ENCODE results near the gene APOBEC3C.
A peak's percentile ranks its signal among the peaks of the same experiment; 100 is the strongest.
"Not testable (repeated sequence)": the region's sequence is repeated elsewhere in the genome, so short reads cannot be mapped to it uniquely, and the experiment has no call there.

APOBEC3C gene

DNA sequence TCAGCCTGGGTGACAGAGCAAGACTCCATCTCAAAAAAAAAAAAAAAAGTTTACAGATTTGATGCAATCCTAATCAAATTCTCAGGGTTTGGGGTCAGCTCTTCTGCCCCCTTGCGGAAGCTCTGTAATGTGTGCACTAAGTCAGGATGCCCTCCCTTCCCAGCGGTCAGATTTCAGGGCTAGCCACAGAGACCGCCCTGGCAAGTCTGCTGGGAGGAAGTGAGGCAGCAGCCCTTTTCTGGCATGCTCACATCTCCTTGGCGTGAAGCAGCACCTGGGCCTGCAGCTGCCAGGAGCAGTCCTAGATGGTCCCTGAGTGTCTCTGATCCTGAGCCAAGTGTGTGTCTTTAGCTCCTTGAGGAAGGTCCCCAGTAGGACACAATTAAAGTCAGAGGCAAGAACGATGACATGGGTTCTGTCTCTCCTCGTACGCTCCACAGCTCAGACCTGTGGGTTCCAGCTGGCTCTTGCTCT, 10.9 kb upstream of the APOBEC3C start:
- ATAC-seq (peak; percentile 99), DNase-seq (peak; percentile 74 to 87)
- peaks cover 1 to 2% of the 10 kb centered on the region in 2 donors for H3K9me3 Mint-ChIP-seq
- H3K4me3 Mint-ChIP-seq: peak overlapping the region in 1 of 2 donors; percentile 27
- H3K27me3 Mint-ChIP-seq: peaks cover 8% of the 10 kb centered on the region
- H3K27ac Mint-ChIP-seq: peak overlapping the region in 1 of 2 donors; percentile 27
- peaks cover 11% of the 10 kb centered on the region for H3K4me1 Mint-ChIP-seq

DNA sequence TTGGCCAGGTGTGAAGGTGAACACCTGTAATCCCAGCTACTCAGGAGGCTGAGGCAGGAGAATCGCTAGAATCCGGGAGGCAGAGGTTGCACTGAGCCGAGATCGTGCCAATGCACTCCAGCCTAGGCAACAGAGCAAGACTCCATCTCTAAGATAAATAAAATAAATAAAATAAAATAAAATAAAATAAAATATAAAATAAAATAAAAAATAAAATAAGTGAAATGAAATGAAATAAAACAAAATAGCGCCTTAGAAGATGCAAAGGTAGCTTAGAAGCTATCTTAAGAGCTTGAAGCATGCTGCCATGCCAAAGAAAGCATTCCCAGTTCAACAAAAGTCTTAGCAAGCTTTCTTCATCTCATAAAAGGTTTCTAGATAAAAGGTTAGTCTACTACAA, 6.9 kb upstream of the APOBEC3C start:
- H3K27me3 Mint-ChIP-seq: no peaks in the 10 kb centered on the region
- no peaks in the 10 kb centered on the region for H3K9me3 Mint-ChIP-seq
- DNase-seq: no peak
- ATAC-seq: no peak
- no peak overlapping the region for H3K4me3 Mint-ChIP-seq
- peaks cover 11% of the 10 kb centered on the region for H3K4me1 Mint-ChIP-seq
- no peak overlapping the region for H3K27ac Mint-ChIP-seq

DNA sequence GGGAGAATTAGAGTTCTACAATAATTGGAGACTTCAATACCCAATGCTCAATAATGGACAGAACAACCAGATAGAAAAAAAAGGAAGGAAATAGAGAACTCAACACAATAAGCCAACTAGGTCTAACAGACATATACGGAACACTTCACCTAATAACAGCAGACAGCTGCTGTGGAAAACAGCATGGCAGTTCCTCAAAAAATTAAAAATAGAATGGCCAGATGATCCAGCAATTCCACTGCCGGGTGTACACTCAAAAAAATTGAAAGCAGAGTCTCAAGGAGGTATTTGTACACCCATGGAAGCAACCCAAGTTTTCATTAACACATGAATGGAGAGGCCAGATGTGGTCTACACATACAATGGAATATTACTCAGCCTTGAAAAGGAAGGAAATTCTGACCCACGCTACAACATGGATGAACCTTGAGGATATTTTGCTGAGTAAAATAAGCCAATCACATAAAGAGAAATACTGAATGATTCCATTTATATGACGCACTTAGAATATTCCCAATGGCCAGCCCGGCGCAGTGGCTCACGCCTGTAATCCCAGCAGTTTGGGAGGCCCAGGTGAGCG, 5.7 kb upstream of the APOBEC3C start:
- H3K9me3 Mint-ChIP-seq, H3K4me3 Mint-ChIP-seq, H3K27me3 Mint-ChIP-seq, DNase-seq, ATAC-seq: not testable (repeated sequence)
- H3K27ac Mint-ChIP-seq: peak overlapping the region; percentile 52 to 63
- peaks cover 12% of the 10 kb centered on the region for H3K4me1 Mint-ChIP-seq

DNA sequence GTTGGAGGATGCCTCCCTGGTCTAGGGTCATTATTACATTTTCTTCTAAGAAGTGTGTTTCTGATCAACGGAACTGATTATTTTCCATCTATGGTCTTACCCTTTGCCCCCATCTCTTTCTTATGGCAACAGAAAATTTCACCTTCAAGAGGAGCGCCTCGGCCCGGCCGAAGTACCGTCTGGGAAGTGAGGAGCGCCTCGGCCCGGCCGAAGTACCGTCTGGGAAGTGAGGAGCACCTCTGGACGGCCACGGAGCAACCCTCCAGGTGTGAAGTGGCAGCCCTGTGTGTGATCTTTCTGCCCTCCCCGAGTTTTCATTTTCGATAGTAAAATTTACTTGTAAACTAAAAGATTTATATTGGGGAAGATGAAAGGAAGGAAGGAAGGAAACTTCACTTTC, 3.1 kb upstream of the APOBEC3C start:
- DNase-seq: no peak
- Mint-ChIP-seq H3K4me3 (no peak overlapping the region), H3K27ac (no peak overlapping the region), H3K9me3 (no peaks in the 10 kb centered on the region), H3K4me1 (peaks cover 26% of the 10 kb centered on the region), H3K27me3 (no peaks in the 10 kb centered on the region)
- ATAC-seq: no peak

DNA sequence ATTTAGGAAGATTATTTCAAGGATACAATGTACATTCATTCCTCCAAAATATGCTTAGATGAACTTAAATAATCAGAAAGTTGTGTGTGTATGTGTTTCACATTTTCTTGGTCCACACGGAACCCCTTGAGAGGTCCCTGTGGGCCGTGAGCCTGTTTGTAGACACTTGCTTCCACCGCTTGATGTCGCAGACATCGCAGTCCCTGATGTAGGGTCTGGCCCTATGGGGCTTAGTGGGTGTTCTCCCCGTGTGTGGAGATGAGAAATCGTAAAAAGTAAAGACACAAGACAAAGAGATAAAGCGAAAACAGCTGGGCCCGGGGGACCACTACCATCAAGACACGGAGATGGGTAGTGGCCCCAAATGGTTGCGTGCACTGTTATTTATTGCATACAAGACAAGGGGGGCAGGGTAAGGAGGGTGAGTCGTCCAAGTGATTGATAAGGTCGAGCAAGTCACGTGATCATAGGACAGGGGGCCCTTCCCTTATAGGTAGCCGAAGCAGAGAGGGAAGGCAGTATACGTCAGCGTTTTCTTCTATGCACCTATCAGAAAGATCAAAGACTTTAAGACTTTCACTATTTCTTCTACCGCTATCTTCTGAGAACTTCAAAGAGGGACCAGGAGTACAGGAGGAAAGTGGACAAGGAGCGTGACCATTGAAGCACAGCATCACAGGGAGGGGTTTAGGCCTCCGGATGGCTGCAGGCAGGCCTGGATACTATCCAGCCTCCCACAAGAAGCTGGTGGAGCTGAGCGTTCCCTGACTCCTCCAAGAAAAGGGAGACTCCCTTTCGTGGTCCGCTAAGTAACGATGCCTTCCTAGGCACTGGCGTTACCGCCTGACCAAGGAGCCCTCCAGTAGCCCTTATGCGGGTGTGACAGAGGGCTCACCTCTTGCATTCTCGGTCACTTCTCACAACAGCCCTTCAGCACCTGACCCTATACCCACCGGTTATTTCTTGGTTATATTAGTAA, 1.2 kb upstream of the APOBEC3C start:
- Mint-ChIP-seq H3K27ac (no peak overlapping the region), H3K27me3 (no peaks in the 10 kb centered on the region)

DNA sequence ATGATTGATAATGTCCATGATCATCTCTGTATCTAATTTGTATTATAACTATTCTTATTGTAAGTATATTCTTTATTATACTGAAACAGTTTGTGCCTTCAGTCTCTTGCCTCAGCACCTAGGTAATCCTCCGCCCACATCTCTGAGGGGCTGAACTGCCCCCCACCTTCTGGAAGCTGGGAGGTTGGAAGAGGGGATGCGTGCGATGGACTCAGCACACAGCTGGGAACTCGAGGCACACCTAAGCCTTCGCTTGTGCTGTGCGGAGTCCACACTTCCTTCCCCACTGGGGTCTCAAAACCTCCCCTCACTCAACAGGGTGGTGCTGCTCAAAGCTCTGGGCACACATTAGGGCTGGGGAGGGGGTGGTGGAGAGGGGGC, 506 bp upstream of the APOBEC3C start:
- H3K27ac Mint-ChIP-seq: peak overlapping the region; percentile 93 to 97
- not testable (repeated sequence) for H3K9me3 Mint-ChIP-seq, DNase-seq, ATAC-seq, H3K27me3 Mint-ChIP-seq
- peaks cover 48% of the 10 kb centered on the region for H3K4me1 Mint-ChIP-seq
- H3K4me3 Mint-ChIP-seq: peak overlapping the region; percentile 99

More for the DNA sequence above, 1.2 kb upstream of the APOBEC3C start:
- no peaks in the 10 kb centered on the region for H3K9me3 Mint-ChIP-seq
- peak overlapping the region in 1 of 2 donors; percentile 61 for H3K4me3 Mint-ChIP-seq
- no peak for DNase-seq
- no peak for ATAC-seq
- peaks cover 42% of the 10 kb centered on the region for H3K4me1 Mint-ChIP-seq

DNA sequence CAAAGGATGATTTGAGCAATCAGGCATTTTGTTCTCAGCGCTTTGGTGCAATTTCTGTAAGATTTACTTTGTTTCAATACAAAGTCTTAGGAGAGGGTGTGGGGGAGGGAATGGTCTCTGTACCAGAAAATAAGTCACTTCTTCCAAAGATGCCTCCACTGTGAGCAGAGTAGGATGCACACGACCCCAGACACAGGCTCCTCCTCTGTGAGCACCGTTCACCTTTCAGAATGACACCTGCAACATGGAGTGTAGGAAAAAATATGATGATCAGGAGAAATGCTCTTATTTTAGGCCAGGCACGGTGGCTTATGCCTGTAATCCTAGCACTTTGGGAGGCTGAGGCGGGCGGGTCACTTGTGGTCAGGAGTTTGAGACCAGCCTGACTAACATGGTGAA, 665 bp downstream of the APOBEC3C start:
- DNase-seq, H3K9me3 Mint-ChIP-seq, H3K27me3 Mint-ChIP-seq: not testable (repeated sequence)
- ATAC-seq: peak; percentile 33
- Mint-ChIP-seq H3K4me1 (peaks cover 50% of the 10 kb centered on the region), H3K27ac (peak overlapping the region; percentile 93 to 97), H3K4me3 (peak overlapping the region; percentile 99)

DNA sequence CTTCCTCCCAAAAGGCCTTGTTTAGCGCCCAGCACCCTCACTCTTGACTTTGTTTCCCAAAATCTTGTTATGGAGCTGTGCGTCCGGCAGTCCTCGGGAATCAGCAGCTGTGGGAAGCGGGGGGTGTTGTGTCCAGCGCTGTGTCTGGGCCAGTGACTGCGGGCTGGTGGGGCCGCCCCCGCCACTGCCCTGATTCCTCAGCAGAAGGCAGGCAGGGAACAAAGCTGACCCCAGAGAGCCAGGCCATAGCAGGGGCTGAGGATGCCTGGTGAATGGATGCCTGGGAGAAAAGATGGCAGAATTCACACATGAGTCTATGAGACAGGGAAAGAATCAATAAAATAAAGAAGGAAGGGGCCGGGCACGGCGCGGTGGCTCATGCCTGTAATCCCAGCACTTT, 2.5 kb downstream of the APOBEC3C start:
- ATAC-seq: no peak
- Mint-ChIP-seq H3K27me3 (no peaks in the 10 kb centered on the region), H3K4me3 (peak overlapping the region; percentile 37 to 49), H3K27ac (peak overlapping the region in 1 of 2 donors; percentile 13), H3K9me3 (no peaks in the 10 kb centered on the region), H3K4me1 (peaks cover 66% of the 10 kb centered on the region)
- DNase-seq: no peak

DNA sequence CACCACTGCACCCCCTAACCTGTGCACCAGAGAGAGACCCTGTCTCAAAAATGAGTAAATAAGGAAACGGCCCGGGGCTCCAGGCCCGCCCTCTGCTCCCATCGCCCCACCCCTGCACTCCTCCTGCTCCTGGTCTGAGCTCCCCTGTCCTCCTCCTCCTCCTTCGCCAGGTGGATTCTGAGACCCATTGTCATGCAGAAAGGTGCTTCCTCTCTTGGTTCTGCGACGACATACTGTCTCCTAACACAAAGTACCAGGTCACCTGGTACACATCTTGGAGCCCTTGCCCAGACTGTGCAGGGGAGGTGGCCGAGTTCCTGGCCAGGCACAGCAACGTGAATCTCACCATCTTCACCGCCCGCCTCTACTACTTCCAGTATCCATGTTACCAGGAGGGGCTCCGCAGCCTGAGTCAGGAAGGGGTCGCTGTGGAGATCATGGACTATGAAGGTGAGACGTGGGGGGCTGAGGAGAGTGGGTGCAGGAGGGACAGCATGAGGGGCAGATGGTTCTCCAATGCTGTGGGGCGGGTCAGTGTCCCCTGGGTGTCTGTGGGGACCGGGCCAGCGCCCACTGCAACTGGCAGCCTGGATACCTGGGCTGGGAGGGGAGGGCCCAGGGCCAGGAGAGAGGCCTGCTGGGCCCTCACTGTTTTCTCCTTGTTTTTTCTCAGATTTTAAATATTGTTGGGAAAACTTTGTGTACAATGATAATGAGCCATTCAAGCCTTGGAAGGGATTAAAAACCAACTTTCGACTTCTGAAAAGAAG, 3.7 kb downstream of the APOBEC3C start:
- peak overlapping the region in 1 of 2 donors; percentile 28 for H3K4me3 Mint-ChIP-seq
- H3K27me3 Mint-ChIP-seq: no peaks in the 10 kb centered on the region
- DNase-seq (no peak), ATAC-seq (no peak)
- H3K4me1 Mint-ChIP-seq: peaks cover 73% of the 10 kb centered on the region
- H3K9me3 Mint-ChIP-seq: no peaks in the 10 kb centered on the region
- peak overlapping the region in 1 of 2 donors; percentile 46 for H3K27ac Mint-ChIP-seq

DNA sequence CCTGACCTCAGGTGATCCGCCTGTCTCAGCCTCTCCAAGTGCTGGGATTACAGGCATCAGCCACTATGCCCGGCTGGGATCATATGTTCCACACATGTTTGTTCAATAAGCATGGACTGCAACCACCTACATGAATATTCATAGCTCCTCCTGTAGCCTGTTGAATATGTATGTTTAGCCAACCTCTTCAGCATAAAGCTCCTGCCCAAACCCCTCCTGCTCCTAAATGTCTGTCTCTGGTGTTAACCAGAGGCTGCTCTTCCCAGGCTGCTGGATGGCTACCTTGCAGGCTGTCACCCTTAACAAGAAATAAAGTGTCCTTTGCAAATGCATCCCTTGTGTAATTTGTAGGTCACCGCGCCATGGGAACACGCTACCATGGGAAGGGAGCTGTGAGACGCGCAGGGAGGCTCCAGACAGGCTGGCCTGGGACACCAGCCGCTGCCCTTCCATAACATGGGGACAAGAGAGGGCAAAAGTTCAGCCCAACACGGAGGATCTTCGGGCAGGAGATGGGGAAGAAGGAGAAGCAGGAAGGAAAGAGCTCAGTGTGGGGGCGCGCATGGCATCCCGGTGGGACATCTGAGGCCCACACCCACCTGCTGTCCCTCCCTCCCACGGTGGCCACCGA, 6.1 kb downstream of the APOBEC3C start:
- DNase-seq, H3K27me3 Mint-ChIP-seq, H3K9me3 Mint-ChIP-seq, ATAC-seq: not testable (repeated sequence)
- Mint-ChIP-seq H3K4me1 (peaks cover 77% of the 10 kb centered on the region), H3K27ac (peak overlapping the region in 1 of 2 donors; percentile 60), H3K4me3 (peak overlapping the region; percentile 95 to 98)

DNA sequence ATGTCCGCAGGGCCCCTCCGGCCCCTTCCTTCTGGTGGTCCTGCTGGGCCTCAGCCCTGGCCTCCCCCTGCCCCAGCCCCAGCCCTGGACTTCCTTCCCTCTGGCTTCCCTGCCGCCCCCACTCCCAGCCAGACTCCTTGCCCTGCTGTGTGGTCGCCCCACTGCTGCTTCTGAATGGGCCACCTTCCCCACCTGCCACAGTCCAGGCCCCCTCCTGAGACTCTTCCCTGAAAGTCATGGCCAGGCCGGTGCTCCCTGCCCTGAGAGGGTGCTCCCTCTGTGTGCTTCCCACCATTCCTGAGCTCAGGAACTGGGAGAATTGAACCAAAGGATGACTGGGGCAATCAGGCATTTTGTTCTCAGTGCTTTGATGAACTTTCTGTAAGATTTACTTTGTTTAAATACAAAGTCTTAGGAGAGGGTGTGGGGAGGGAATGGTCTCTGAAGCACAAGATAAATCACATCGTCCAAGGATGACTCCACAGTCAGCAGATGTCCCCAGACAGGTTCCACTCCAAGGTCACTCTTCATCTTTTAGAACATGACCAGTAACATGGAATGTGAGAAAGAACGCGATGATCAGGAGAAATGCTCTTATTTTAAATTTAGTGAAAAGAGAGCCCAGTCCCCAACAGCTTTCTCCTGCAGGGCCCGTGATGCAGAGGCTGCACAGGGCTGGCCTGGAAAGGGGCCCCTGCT, 7.6 kb downstream of the APOBEC3C start:
- Mint-ChIP-seq H3K27ac (peak overlapping the region; percentile 97 to 98), H3K4me3 (peak overlapping the region; percentile 95 to 98), H3K9me3 (no peaks in the 10 kb centered on the region), H3K4me1 (peaks cover 81% of the 10 kb centered on the region), H3K27me3 (no peaks in the 10 kb centered on the region)
- ATAC-seq (no peak), DNase-seq (no peak)

DNA sequence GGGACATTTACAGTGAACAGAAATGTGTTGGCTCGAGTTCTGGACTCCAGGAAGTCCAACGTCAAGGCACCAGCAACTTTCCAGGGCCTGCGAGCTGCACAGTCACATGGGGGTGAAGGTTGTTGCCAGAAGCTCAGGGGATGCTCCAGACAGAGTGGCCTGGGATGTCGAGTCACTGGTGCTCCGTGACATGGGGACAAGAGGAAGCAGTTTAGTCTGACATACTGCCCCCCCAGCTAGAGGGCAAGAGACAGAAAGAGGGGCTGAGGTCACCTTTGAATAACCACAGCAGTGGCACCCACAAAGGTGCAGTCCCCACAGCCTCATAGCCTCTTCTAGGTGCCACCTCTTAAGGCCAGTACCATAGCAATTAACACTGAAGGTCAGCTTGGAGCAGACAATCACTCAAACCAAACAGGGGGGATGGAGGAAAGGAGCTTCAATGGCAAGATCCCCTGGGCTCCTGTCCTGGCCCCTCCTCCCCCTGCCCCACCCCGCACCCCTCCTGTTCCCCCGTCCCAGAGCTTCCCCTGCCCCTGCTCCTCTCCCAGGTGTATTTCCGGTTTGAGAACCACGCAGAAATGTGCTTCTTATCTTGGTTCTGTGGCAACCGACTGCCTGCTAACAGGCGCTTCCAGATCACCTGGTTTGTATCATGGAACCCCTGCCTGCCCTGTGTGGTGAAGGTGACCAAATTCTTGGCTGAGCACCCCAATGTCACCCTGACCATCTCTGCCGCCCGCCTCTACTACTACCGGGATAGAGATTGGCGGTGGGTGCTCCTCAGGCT, 10.7 kb downstream of the APOBEC3C start:
- no peaks in the 10 kb centered on the region for H3K27me3 Mint-ChIP-seq
- peaks cover 80% of the 10 kb centered on the region for H3K4me1 Mint-ChIP-seq
- no peaks in the 10 kb centered on the region for H3K9me3 Mint-ChIP-seq
- DNase-seq (peak in 1 of 2 donors; percentile 30), ATAC-seq (peak; percentile 17)
- peak overlapping the region; percentile 45 to 65 for H3K27ac Mint-ChIP-seq
- H3K4me3 Mint-ChIP-seq: peak overlapping the region; percentile 49 to 52

DNA sequence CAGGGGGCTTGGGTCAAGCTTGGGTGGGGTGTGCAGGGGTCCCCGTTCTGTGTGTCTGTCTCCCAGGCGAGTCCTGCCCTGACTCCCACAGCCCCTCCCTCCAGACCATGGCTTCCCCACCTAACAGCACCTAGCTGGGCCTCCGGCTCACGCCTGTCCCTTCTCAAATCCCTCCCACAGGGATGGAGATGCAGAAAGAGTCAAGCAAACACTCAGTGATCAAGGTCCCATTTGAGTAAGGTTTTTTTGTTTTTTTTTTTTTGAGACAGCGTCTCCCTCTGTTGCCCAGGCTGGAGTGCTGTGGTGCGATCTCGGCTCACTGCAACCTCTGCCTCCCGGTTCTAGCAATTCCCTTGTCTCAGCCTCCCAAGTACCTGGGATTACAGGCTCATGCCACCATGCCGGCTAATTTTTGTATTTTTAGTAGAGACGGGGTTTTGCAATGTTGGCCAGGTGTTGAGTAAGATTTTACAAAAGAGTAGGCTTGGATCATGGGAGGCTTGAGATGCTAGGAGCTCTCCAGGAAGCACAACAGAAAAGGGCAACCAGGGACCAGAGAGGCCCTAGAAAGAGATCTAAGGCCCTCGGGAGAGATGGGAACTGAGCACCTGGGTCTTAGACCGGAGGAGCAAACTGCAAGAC, 12.6 kb downstream of the APOBEC3C start:
- Mint-ChIP-seq H3K4me3 (peak overlapping the region in 1 of 2 donors; percentile 38), H3K27me3 (no peaks in the 10 kb centered on the region), H3K27ac (peak overlapping the region; percentile 72 to 73), H3K9me3 (no peaks in the 10 kb centered on the region), H3K4me1 (peaks cover 63% of the 10 kb centered on the region)
- ATAC-seq: no peak
- no peak for DNase-seq

Data from stimulated activated naive CD8-positive, alpha-beta T cell treated with anti-CD3 and anti-CD28 coated beads, Interleukin-15, amount 100 ng/mL, for 72 hours (primary cell).